K562 (cell line): ENCODE results near the gene CDADC1.

ENCODE experiments used
- EZH2 ChIP-seq: IDR thresholded peaks from 2 replicates; pipeline ENCODE4 v1.6.1; 2012; ENCODE audit warnings: low read depth, mild to moderate bottlenecking, inconsistent platforms, low read length, borderline replicate concordance
- RAD21 ChIP-seq, 2 experiments: fragments of 250-450 bp in 1 of 2; fragments of 450-650 bp in 1 of 2; sonication (Bioruptor Pico) in 1 of 2; formaldehyde crosslinking in 1 of 2; IDR thresholded peaks in 1 of 2; conservative IDR thresholded peaks in 1 of 2; 2 replicates each; pipeline versions ENCODE4 v1.4.0 to v1.8.0; 2020 to 2022; ENCODE audit warnings: mild to moderate bottlenecking in 2 of 2, moderate library complexity in 1 of 2
- SP1 ChIP-seq: sonication (generic); formaldehyde crosslinking; IDR thresholded peaks from 2 replicates; pipeline ENCODE4 v1.8.1; 2022; ENCODE audit warnings: mild to moderate bottlenecking, missing genetic modification reagents
- ZNF324 ChIP-seq: fragments of 250-450 bp; sonication (Bioruptor Pico); IDR thresholded peaks from 2 replicates; pipeline ENCODE4 v1.4.0; 2020; ENCODE audit warnings: mild to moderate bottlenecking
- TF ChIP-seq, protein P1 (sequence below): fragments of 450-650 bp; IDR thresholded peaks from 2 replicates; pipeline ENCODE4 v1.6.1; 2016; ENCODE audit warnings: borderline replicate concordance
- TF ChIP-seq, protein P2 (sequence below), 3 experiments: IDR thresholded peaks in 2 of 3; conservative IDR thresholded peaks in 1 of 3; 2 replicates each; pipeline ENCODE4 v1.5.1; 2011 to 2012; ENCODE audit warnings: low read length in 3 of 3, mild to moderate bottlenecking in 3 of 3, control low read depth in 2 of 3, improper control_type of control experiment in 1 of 3, inconsistent platforms in 1 of 3, low read depth in 1 of 3, mixed read lengths in 1 of 3, moderate library complexity in 1 of 3; ENCODE audit not compliant: insufficient read depth in 2 of 3
- TF ChIP-seq, protein P3 (sequence below): sonication (generic); formaldehyde crosslinking; IDR thresholded peaks from 2 replicates; pipeline ENCODE4 v1.8.1; 2023; ENCODE audit warnings: mild to moderate bottlenecking, missing genetic modification reagents

DNA sequence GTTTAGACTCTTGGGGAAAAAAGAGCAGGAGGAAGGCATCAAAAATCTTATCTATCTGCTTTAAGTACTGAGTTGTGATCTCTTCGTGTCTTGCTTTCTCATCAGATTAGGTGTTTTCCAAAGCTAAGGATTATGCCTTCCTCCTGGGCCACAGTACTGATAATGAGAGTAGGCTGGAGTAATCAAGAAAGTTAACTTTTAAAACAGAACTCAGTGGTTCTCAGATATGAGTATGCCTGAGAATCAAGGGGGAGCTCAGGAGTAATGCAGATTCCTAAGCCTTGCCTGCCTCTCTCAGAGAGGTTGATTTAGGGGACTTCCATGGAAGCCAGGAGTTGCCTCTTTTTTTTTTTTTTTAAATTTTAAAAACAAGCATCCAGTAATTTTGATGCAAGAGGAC lies 23.5 kb downstream of the CDADC1 start:
- TF ChIP-seq RAD21 (CRISPR knock-in tag; conservative IDR thresholded peaks at IDR 0.05 in 1 of 2, IDR thresholded peaks at IDR 0.05 in 1 of 2), result no peak
- TF ChIP-seq, protein P1, sequence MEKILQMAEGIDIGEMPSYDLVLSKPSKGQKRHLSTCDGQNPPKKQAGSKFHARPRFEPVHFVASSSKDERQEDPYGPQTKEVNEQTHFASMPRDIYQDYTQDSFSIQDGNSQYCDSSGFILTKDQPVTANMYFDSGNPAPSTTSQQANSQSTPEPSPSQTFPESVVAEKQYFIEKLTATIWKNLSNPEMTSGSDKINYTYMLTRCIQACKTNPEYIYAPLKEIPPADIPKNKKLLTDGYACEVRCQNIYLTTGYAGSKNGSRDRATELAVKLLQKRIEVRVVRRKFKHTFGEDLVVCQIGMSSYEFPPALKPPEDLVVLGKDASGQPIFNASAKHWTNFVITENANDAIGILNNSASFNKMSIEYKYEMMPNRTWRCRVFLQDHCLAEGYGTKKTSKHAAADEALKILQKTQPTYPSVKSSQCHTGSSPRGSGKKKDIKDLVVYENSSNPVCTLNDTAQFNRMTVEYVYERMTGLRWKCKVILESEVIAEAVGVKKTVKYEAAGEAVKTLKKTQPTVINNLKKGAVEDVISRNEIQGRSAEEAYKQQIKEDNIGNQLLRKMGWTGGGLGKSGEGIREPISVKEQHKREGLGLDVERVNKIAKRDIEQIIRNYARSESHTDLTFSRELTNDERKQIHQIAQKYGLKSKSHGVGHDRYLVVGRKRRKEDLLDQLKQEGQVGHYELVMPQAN, result no peak
- TF ChIP-seq, protein P2, sequence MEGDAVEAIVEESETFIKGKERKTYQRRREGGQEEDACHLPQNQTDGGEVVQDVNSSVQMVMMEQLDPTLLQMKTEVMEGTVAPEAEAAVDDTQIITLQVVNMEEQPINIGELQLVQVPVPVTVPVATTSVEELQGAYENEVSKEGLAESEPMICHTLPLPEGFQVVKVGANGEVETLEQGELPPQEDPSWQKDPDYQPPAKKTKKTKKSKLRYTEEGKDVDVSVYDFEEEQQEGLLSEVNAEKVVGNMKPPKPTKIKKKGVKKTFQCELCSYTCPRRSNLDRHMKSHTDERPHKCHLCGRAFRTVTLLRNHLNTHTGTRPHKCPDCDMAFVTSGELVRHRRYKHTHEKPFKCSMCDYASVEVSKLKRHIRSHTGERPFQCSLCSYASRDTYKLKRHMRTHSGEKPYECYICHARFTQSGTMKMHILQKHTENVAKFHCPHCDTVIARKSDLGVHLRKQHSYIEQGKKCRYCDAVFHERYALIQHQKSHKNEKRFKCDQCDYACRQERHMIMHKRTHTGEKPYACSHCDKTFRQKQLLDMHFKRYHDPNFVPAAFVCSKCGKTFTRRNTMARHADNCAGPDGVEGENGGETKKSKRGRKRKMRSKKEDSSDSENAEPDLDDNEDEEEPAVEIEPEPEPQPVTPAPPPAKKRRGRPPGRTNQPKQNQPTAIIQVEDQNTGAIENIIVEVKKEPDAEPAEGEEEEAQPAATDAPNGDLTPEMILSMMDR (IDR thresholded peaks at IDR 0.05 in 2 of 3, conservative IDR thresholded peaks at IDR 0.05 in 1 of 3; ENCODE audit: insufficient read depth in 2 of 3, low read depth in 1 of 3, low read length in 3 of 3), result no peak
- TF ChIP-seq ZNF324 (CRISPR knock-in tag), result no peak
- no peak for TF ChIP-seq EZH2
- TF ChIP-seq, protein P3, sequence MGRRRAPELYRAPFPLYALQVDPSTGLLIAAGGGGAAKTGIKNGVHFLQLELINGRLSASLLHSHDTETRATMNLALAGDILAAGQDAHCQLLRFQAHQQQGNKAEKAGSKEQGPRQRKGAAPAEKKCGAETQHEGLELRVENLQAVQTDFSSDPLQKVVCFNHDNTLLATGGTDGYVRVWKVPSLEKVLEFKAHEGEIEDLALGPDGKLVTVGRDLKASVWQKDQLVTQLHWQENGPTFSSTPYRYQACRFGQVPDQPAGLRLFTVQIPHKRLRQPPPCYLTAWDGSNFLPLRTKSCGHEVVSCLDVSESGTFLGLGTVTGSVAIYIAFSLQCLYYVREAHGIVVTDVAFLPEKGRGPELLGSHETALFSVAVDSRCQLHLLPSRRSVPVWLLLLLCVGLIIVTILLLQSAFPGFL, result no peak
- no peak for TF ChIP-seq SP1 (CRISPR knock-in tag)
